Measurements from ENCODE around the gene VDAC1. TPM values are rescaled to one million over a fixed set of nuclear protein-coding genes. Genes with fewer than 3 reads are reported as not detected.

The VDAC1 gene, protein sequence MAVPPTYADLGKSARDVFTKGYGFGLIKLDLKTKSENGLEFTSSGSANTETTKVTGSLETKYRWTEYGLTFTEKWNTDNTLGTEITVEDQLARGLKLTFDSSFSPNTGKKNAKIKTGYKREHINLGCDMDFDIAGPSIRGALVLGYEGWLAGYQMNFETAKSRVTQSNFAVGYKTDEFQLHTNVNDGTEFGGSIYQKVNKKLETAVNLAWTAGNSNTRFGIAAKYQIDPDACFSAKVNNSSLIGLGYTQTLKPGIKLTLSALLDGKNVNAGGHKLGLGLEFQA
- total RNA-seq, result 353 and 470 TPM in 2 replicates

DNA sequence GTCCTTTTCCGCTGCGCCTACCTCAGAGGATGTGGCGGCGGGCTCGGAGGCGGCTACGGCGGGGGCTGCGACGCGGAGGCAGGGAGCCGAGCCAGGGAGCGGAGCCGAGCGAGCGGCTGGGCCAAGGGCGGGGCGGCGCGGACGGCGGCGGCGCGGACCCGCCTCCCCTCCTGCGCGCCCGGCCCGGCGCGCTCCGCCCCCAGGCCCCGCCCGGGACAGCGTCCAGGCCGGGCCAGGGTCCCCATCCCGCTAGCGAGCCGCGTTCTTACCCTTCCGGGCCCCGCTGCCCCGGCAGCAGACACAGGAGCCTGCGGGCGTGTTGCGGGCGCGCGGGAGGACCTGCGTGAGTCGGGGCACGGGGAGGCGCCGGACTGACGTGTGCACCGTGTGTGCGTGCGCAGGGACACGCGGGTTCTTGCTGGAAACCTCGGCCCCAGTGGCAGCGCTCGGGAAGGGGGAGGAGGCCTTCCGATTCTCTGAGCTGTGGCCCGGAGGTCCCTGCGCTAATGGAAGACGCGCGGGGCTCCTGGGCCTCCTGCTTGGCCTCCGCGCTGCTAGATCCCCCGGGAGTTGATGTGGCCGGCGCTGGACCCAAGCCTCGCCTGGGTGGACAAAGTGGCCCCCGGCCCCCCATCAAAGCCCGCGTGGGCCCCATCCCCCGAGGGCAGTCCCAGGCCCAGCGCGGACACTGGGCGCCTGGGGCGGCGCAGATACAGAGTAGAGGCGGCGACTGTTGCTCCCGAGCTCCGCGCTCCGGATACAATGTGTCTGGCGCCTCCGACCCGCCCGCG is at the start of gene VDAC1:
Gene VDAC1 (minus strand): TSS at position 350 of the 791 bp plus-strand sequence. CDS start 11,963 bp downstream, outside the sequence.

DNA sequence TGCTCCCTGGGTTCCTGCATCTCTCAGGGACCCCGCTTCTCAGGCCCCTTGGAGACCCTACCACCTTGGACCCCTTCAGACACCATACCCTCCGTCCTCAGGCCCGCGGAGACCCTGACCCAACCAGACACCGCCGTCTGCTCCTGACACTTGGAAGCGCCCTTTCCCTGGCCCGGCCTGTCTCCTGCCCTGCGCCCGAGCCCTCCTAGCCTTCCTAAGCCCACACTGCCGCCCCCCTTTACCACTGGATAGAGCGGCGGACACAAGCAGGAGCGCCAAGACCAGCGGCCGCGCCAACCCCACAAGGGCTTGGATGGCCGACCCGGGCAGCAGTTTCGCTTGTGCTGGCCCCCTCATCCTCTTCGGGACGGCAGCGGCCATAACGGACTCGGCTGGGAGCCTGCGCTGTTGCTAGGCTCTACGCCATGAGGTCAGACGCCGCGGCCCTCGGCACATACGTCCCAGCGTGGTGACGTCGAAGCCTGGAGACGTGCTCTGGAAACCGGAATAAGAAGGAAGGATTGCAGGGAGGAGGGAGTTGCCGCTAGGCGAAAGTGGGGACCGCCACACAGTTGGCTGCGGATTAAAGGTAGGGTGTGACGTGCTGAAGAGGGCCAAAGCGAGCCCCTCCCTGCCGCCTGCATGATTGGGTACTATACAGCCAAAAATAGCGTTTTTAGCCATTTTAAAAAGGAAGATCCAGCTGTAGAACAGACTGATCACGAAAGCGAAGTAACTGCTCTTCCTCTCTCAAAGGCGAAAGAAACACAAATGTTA is 36.4 kb downstream of the VDAC1 start, which contains the start of gene C5orf15:
Gene C5orf15 (minus strand): TSS at position 422 of the 777 bp plus-strand sequence. CDS start 41 bp downstream, at position 381.

Other genes starting within 250 kb of the VDAC1 start
- 38.6 and 43.1 TPM in 2 replicates for gene C5orf15, start 36.4 kb downstream of the VDAC1 start, total RNA-seq
- 0.37 and 2.0 TPM in 2 replicates for gene TCF7, start 109.7 kb upstream of the VDAC1 start, total RNA-seq
- 236 and 284 TPM in 2 replicates for gene SKP1, start 172.0 kb upstream of the VDAC1 start, total RNA-seq
- gene PPP2CA, start 221.1 kb upstream of the VDAC1 start, total RNA-seq, result 117 and 223 TPM in 2 replicates